Measurements from ENCODE around the gene SCN11A.

SCN11A gene

GRCh38 chr3:39051649-39052561 lies at the start of gene SCN11A, which contains the start of gene WDR48:
Gene SCN11A, minus strand, starts transcription at chr3:39051944. Its CDS starts 101,582 bp downstream, at chr3:38950362.
Gene WDR48, plus strand, starts transcription at chr3:39052016. Its CDS starts 10 bp downstream, at chr3:39052026.
- peak; percentile 95 for DNase-seq

- DNase-seq, result peak; percentile 56
Observed at GRCh38 chr3:39101022-39101689, 49.4 kb upstream of the SCN11A start.

- no peak for DNase-seq
Observed at GRCh38 chr3:39100500-39100886, 48.7 kb upstream of the SCN11A start.

- no peak for DNase-seq
Observed at GRCh38 chr3:39099738-39100499, 48.2 kb upstream of the SCN11A start.

GRCh38 chr3:39099242-39099641 lies 47.5 kb upstream of the SCN11A start:
- DNase-seq, result no peak

GRCh38 chr3:39098473-39099000 lies 46.8 kb upstream of the SCN11A start:
- DNase-seq, result no peak

GRCh38 chr3:39097716-39098472 lies 46.1 kb upstream of the SCN11A start:
- no peak for DNase-seq

GRCh38 chr3:39096775-39097174 lies 45.0 kb upstream of the SCN11A start:
- no peak for DNase-seq

- no peak for DNase-seq
Observed at GRCh38 chr3:39095778-39096177, 44.0 kb upstream of the SCN11A start.

GRCh38 chr3:39094851-39095677 lies 43.3 kb upstream of the SCN11A start:
- DNase-seq, result no peak

- DNase-seq, result no peak
Observed at GRCh38 chr3:39090922-39091321, 39.2 kb upstream of the SCN11A start.

- no peak for DNase-seq
Observed at GRCh38 chr3:39088889-39089288, 37.1 kb upstream of the SCN11A start.

- DNase-seq, result no peak
Observed at GRCh38 chr3:39088456-39088855, 36.7 kb upstream of the SCN11A start.

- DNase-seq, result no peak
Observed at GRCh38 chr3:39086144-39086543, 34.4 kb upstream of the SCN11A start.

GRCh38 chr3:39082666-39083313 lies 31.0 kb upstream of the SCN11A start:
- no peak for DNase-seq

GRCh38 chr3:39080026-39080425 lies 28.3 kb upstream of the SCN11A start:
- DNase-seq, result no peak

- DNase-seq, result no peak
Observed at GRCh38 chr3:39079530-39079929, 27.8 kb upstream of the SCN11A start.

GRCh38 chr3:39075910-39076309 lies 24.2 kb upstream of the SCN11A start:
- no peak for DNase-seq

- no peak for DNase-seq
Observed at GRCh38 chr3:39068556-39068955, 16.8 kb upstream of the SCN11A start.

GRCh38 chr3:39067286-39067685 lies 15.5 kb upstream of the SCN11A start:
- DNase-seq, result no peak

- DNase-seq, result peak; percentile 46
Observed at GRCh38 chr3:39065197-39065596, 13.5 kb upstream of the SCN11A start.
